Lower leg skin (tissue), 3 donors: Measurements from ENCODE around the gene RBM4B.
A peak's percentile ranks its signal among the peaks of the same experiment; 100 is the strongest.

ENCODE experiments used
- POLR2A ChIP-seq, 2 donors: fragments of 450-650 bp; IDR thresholded peaks; one replicate each; pipeline ENCODE4 v1.6.1; 2016 to 2017; ENCODE audit warnings: antibody characterized with exemption in 2 of 2, mild to moderate bottlenecking in 1 of 2, moderate library complexity in 1 of 2
- TF ChIP-seq, protein P1 (sequence below), 3 donors: fragments of 450-650 bp; IDR thresholded peaks; one replicate each; pipeline ENCODE4 v1.5.1; 2016; ENCODE audit warnings: antibody characterized with exemption in 3 of 3, mild to moderate bottlenecking in 3 of 3, moderate library complexity in 2 of 3

DNA sequence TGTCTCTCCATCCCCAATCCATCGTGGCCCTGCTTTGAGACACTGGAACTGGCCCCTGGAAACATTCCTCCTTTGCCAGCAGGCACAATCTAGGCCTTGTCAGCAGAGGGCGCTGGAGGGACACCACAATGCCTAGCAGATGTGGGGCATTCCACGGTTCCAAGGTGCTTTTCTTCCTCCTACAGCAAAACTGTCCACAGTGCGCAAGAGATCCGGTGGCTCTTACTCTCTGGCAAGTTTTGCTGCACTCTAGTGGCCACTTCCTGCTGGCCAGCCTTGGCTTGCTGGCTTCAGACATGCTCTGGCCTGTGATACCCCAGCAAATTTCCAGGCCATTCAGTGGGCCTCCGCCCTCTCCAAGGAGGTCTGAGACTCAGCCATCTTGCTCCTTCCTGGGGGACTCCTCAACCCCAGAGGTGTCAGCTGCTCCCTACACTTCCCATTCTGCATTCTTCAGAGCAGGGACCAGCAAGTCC, 17.1 kb upstream of the RBM4B start:
- TF ChIP-seq, protein P1, sequence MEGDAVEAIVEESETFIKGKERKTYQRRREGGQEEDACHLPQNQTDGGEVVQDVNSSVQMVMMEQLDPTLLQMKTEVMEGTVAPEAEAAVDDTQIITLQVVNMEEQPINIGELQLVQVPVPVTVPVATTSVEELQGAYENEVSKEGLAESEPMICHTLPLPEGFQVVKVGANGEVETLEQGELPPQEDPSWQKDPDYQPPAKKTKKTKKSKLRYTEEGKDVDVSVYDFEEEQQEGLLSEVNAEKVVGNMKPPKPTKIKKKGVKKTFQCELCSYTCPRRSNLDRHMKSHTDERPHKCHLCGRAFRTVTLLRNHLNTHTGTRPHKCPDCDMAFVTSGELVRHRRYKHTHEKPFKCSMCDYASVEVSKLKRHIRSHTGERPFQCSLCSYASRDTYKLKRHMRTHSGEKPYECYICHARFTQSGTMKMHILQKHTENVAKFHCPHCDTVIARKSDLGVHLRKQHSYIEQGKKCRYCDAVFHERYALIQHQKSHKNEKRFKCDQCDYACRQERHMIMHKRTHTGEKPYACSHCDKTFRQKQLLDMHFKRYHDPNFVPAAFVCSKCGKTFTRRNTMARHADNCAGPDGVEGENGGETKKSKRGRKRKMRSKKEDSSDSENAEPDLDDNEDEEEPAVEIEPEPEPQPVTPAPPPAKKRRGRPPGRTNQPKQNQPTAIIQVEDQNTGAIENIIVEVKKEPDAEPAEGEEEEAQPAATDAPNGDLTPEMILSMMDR (IDR thresholded peaks at IDR 0.05): peak in 1 of 3 donors; percentile 96
- TF ChIP-seq POLR2A (IDR thresholded peaks at IDR 0.05): no peak
